IMR-90 (cell line): ENCODE data around the gene PCARE. TPM values are rescaled to one million over a fixed set of nuclear protein-coding genes. Genes with fewer than 3 reads are reported as not detected.

Experiments
- ATAC-seq: fragments of 200-7000 bp; cut with Tn5 transposase; 2 replicates; pipeline ENCODE4 v1.9.1; 2020; ENCODE audit warnings: low read depth, mild to moderate bottlenecking, moderate library complexity
- BruUV-seq: library from RNA; stranded (reverse); fragments of 400-500 nt; replicated peaks from 2 replicates; lab custom pipeline; 2021; lab: Mats Ljungman, UMichigan
- CTCF ChIA-PET: fragments of 300-600 bp; formaldehyde crosslinking; extraction: SDS; loops from one replicate; lab custom pipeline; 2021; ENCODE audit warnings: antibody characterized with exemption; lab: Yijun Ruan, JAX
- POLR2A ChIA-PET: fragments of 300-600 bp; sonication (Branson Sonifier 250); formaldehyde crosslinking; loops from one replicate; lab custom pipeline; 2022; ENCODE audit warnings: antibody characterized with exemption; ENCODE audit not compliant: unreplicated experiment; lab: Charles Lee
- DNase-seq: peaks from one replicate; pipeline ENCODE4 v3.0.0; 2013
- H2AFZ ChIP-seq: replicated peaks from 2 replicates; pipeline ENCODE3; 2013; ENCODE audit warnings: low read length, mild to moderate bottlenecking; ENCODE audit not compliant: poor library complexity
- H2AK5ac ChIP-seq: 2 replicates; pipeline ENCODE4 v1.6.1; 2013; ENCODE audit warnings: low read depth, low read length, inconsistent platforms
- H2AK9ac ChIP-seq: replicated peaks from 2 replicates; pipeline ENCODE3; 2013; ENCODE audit warnings: mild to moderate bottlenecking, low read depth, low read length, moderate library complexity; ENCODE audit not compliant: poor library complexity
- H2BK120ac ChIP-seq: 2 replicates; pipeline ENCODE4 v1.6.1; 2013; ENCODE audit warnings: low read depth, low read length, inconsistent platforms
- H2BK15ac ChIP-seq: 3 replicates; pipeline ENCODE4 v1.6.1; 2013; ENCODE audit warnings: low read depth, low read length, inconsistent platforms
- H2BK20ac ChIP-seq: 2 replicates; pipeline ENCODE4 v1.6.1; 2013; ENCODE audit warnings: low read depth, mild to moderate bottlenecking, inconsistent platforms, low read length, moderate library complexity
- H2BK5ac ChIP-seq: 2 replicates; pipeline ENCODE4 v1.6.1; 2013; ENCODE audit warnings: mild to moderate bottlenecking, low read depth, low read length, inconsistent platforms; ENCODE audit not compliant: poor library complexity, severe bottlenecking
- H3K14ac ChIP-seq: replicated peaks from 2 replicates; pipeline ENCODE4 v1.6.1; 2013; ENCODE audit warnings: low read depth, low read length, inconsistent platforms
- H3K18ac ChIP-seq: 2 replicates; pipeline ENCODE4 v1.6.1; 2013; ENCODE audit warnings: low read depth, low read length, control low read depth
- H3K23ac ChIP-seq: 2 replicates; pipeline ENCODE4 v1.6.1; 2013; ENCODE audit warnings: low read depth, low read length, inconsistent platforms
- H3K27ac ChIP-seq: 2 replicates; pipeline ENCODE4 v1.5.1; 2013; ENCODE audit warnings: mild to moderate bottlenecking, control low read depth, low read length; ENCODE audit not compliant: insufficient read depth
- H3K27me3 ChIP-seq: 2 replicates; pipeline ENCODE4 v1.6.1; 2013; ENCODE audit warnings: low read length; ENCODE audit not compliant: control insufficient read depth, insufficient read depth
- H3K36me3 ChIP-seq: 2 replicates; pipeline ENCODE4 v1.6.1; 2013; ENCODE audit warnings: low read length, mixed read lengths; ENCODE audit not compliant: control insufficient read depth, insufficient read depth
- H3K4ac ChIP-seq: 2 replicates; pipeline ENCODE4 v1.6.1; 2013; ENCODE audit warnings: low read depth, low read length, inconsistent platforms
- H3K4me1 ChIP-seq: 2 replicates; pipeline ENCODE4 v1.6.1; 2013; ENCODE audit warnings: low read length, mixed read lengths; ENCODE audit not compliant: control insufficient read depth, insufficient read depth
- H3K4me2 ChIP-seq: 2 replicates; pipeline ENCODE4 v1.6.1; 2013; ENCODE audit warnings: low read depth, mild to moderate bottlenecking, control low read depth, low read length, moderate library complexity
- H3K4me3 ChIP-seq: 2 replicates; pipeline ENCODE4 v1.5.1; 2013; ENCODE audit warnings: low read depth, mild to moderate bottlenecking, control low read depth, low read length, moderate library complexity; ENCODE audit not compliant: insufficient read depth
- H3K56ac ChIP-seq: 2 replicates; pipeline ENCODE4 v1.6.1; 2013; ENCODE audit warnings: low read length, inconsistent platforms; ENCODE audit not compliant: insufficient read depth; ENCODE audit errors: extremely low read depth
- H3K79me1 ChIP-seq, 2 experiments: 2 replicates each; pipeline ENCODE4 v1.6.1; 2013; ENCODE audit warnings: low read length in 2 of 2, inconsistent platforms in 1 of 2, low read depth in 1 of 2
- H3K9ac ChIP-seq: 2 replicates; pipeline ENCODE4 v1.6.1; 2013; ENCODE audit warnings: low read depth, low read length, control low read depth
- H3K9me1 ChIP-seq: 2 replicates; pipeline ENCODE4 v1.6.1; 2013; ENCODE audit warnings: low read length, inconsistent platforms; ENCODE audit not compliant: insufficient read depth
- H3K9me3 ChIP-seq: 2 replicates; pipeline ENCODE4 v1.6.1; 2013; ENCODE audit warnings: low read length; ENCODE audit not compliant: control insufficient read depth, insufficient read depth
- H4K20me1 ChIP-seq: 2 replicates; pipeline ENCODE4 v1.6.1; 2013; ENCODE audit warnings: low read length, inconsistent platforms; ENCODE audit not compliant: insufficient read depth
- H4K5ac ChIP-seq: 2 replicates; pipeline ENCODE4 v1.6.1; 2013; ENCODE audit warnings: mild to moderate bottlenecking, low read depth, low read length, control low read depth
- H4K8ac ChIP-seq, 2 experiments: 2 replicates each; pipeline ENCODE4 v1.6.1; 2013; ENCODE audit warnings: low read depth in 2 of 2, low read length in 2 of 2, control low read depth in 1 of 2, inconsistent platforms in 1 of 2
- H4K91ac ChIP-seq: 2 replicates; pipeline ENCODE4 v1.6.1; 2013; ENCODE audit warnings: low read depth, low read length, inconsistent platforms; ENCODE audit not compliant: insufficient read depth
- CEBPB ChIP-seq: IDR thresholded peaks from 2 replicates; pipeline ENCODE4 v1.6.1; 2012; ENCODE audit warnings: low read depth, low read length, improper control_type of control experiment
- FOS ChIP-seq: fragments of 150-350 bp; IDR thresholded peaks from 2 replicates; pipeline ENCODE4 v1.6.1; 2016; ENCODE audit warnings: low read depth, low read length
- MAFK ChIP-seq: IDR thresholded peaks from 2 replicates; pipeline ENCODE4 v1.6.1; 2012; ENCODE audit warnings: low read depth, low read length, improper control_type of control experiment
- MAZ ChIP-seq: IDR thresholded peaks from 2 replicates; pipeline ENCODE4 v1.6.1; 2012; ENCODE audit warnings: low read depth, mild to moderate bottlenecking, low read length, improper control_type of control experiment, moderate library complexity, borderline replicate concordance
- RAD21 ChIP-seq: IDR thresholded peaks from 2 replicates; pipeline ENCODE4 v1.6.1; 2012; ENCODE audit warnings: low read length, improper control_type of control experiment
- RCOR1 ChIP-seq: IDR thresholded peaks from 2 replicates; pipeline ENCODE4 v1.6.1; 2012; ENCODE audit warnings: mild to moderate bottlenecking, low read length, improper control_type of control experiment; ENCODE audit not compliant: insufficient replicate concordance
- RFX5 ChIP-seq: IDR thresholded peaks from 2 replicates; pipeline ENCODE4 v1.8.0; 2012; ENCODE audit warnings: low read depth, mild to moderate bottlenecking, low read length, moderate library complexity
- SMC3 ChIP-seq: fragments of 150-350 bp; IDR thresholded peaks from 2 replicates; pipeline ENCODE4 v1.6.1; 2016; ENCODE audit warnings: low read depth, mild to moderate bottlenecking, antibody characterized with exemption, low read length, moderate library complexity
- WGBS, 2 experiments: methylation state at CpG; one replicate each; pipeline versions ENCODE4 v1.1.5 to v1.1.7; 2013; ENCODE audit warnings: missing lambda C conversion rate in 2 of 2; ENCODE audit not compliant: insufficient read length in 1 of 2; ENCODE audit errors: extremely low coverage in 2 of 2; 5-methylcytosine and 5-hydroxymethylcytosine counted together
- dilution Hi-C: fragments of 300-500 bp; cut with HindIII; formaldehyde crosslinking; loops from one replicate; pipeline ENCODE4 v1.14.3; 2018; ENCODE audit warnings: low sequenced_read_pairs; ENCODE audit not compliant: unreplicated experiment
- in situ Hi-C: fragments of 300-500 bp; cut with MboI; formaldehyde crosslinking; loops from 3 replicates; pipeline ENCODE4 v1.14.3; 2019; ENCODE audit warnings: low sequenced_read_pairs, inconsistent platforms, mixed read lengths
- intact Hi-C: fragments of 100-400 bp; cut with micrococcal nuclease; formaldehyde crosslinking; loops from 2 replicates; pipeline ENCODE4 v1.10.0; 2022
- polyA plus RNA-seq, 3 experiments: library from polyadenylated mRNA; depleted of rRNA; stranded (reverse); fragments of >200 nt; gene quantifications; 2 replicates each; pipeline ENCODE4 v1.2.3, GENCODE V29; 2012; ENCODE audit warnings: low replicate concordance in 1 of 3
- total RNA-seq: library from RNA; depleted of rRNA; stranded (reverse); fragments of >200 nt; gene quantifications from 2 replicates; pipeline ENCODE4 v1.2.3, GENCODE V29; 2012
- TF ChIP-seq, protein P1 (sequence below): conservative IDR thresholded peaks from 2 replicates; pipeline ENCODE4 v1.5.1; 2012; ENCODE audit warnings: mild to moderate bottlenecking, low read depth, low read length, improper control_type of control experiment

Gene PCARE
- total and polyA plus RNA-seq, 2 of the 4 experiments (the other 2 are of a cell fraction): not detected

DNA sequence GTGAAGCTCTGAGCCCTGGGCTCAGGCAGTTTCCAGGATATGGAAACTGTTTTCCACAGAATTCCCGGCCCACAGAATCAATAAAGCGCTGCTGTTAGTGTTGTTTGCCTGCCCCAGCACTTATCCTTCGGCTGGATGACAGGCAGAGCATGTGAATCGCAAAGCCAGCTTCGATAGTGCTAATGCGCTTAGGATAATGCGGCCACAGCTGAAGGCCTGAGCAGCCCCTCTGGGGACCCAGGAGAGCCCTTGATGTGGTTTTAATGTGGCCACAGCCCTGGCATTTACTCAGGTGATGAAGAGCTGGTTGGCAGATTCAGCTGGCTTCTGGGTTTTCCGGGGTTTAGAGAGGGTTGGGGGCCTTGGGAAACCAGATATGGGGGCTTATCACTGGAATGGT, 23.7 kb downstream of the PCARE start:
- H3K79me1 ChIP-seq: no peaks in the 10 kb centered on the region
- H3K4me3 ChIP-seq: no peak overlapping the region
- intact Hi-C loops (no loop called here), in situ Hi-C loops (no loop called here), dilution Hi-C loops (no loop called here)
- no peak overlapping the region for H3K23ac ChIP-seq
- no peak overlapping the region for H2AFZ ChIP-seq
- ChIA-PET POLR2A (no interaction called here), CTCF (no interaction called here)
- no peaks in the 10 kb centered on the region for H4K20me1 ChIP-seq
- ATAC-seq (no peak), DNase-seq (no peak)
- BruUV-seq: no TSS peak
- peaks cover 14% of the 10 kb centered on the region; the same call in 1 of the 2 replicates for H3K27me3 ChIP-seq
- no peak overlapping the region for H2AK5ac ChIP-seq
- H2BK15ac ChIP-seq: no peak overlapping the region
- H2BK20ac ChIP-seq: no peak overlapping the region
- H3K9me1 ChIP-seq: no peaks in the 10 kb centered on the region
- no peaks in the 10 kb centered on the region for H3K9me3 ChIP-seq
- no peak overlapping the region for H3K4me2 ChIP-seq
- H3K4me1 ChIP-seq: no peaks in the 10 kb centered on the region
- H3K4ac ChIP-seq: no peak overlapping the region
- no peak overlapping the region for H4K5ac ChIP-seq
- H3K18ac ChIP-seq: no peak overlapping the region
- H3K9ac ChIP-seq: no peak overlapping the region
- WGBS, 2 experiments: 85% methylated on average over 5 of the region's 8 CpGs; no CpG with 5 or more reads in 1 of the 2 experiments
- H4K8ac ChIP-seq: no peak overlapping the region
- no peaks in the 10 kb centered on the region for H3K36me3 ChIP-seq
- H3K56ac ChIP-seq: no peak overlapping the region
- TF ChIP-seq SMC3: no peak
- no peak for TF ChIP-seq RAD21
- TF ChIP-seq RCOR1: no peak
- no peak for TF ChIP-seq FOS
- TF ChIP-seq MAZ: no peak
- TF ChIP-seq, protein P1, sequence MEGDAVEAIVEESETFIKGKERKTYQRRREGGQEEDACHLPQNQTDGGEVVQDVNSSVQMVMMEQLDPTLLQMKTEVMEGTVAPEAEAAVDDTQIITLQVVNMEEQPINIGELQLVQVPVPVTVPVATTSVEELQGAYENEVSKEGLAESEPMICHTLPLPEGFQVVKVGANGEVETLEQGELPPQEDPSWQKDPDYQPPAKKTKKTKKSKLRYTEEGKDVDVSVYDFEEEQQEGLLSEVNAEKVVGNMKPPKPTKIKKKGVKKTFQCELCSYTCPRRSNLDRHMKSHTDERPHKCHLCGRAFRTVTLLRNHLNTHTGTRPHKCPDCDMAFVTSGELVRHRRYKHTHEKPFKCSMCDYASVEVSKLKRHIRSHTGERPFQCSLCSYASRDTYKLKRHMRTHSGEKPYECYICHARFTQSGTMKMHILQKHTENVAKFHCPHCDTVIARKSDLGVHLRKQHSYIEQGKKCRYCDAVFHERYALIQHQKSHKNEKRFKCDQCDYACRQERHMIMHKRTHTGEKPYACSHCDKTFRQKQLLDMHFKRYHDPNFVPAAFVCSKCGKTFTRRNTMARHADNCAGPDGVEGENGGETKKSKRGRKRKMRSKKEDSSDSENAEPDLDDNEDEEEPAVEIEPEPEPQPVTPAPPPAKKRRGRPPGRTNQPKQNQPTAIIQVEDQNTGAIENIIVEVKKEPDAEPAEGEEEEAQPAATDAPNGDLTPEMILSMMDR: no peak
- TF ChIP-seq MAFK: no peak
- TF ChIP-seq RFX5: no peak
- TF ChIP-seq CEBPB: no peak
- no peak overlapping the region for H2AK9ac ChIP-seq
- H2BK5ac ChIP-seq: no peak overlapping the region
- no peak overlapping the region for H3K27ac ChIP-seq
- H2BK120ac ChIP-seq: no peak overlapping the region
- no peak overlapping the region for H3K14ac ChIP-seq
- no peak overlapping the region for H4K91ac ChIP-seq
